ENCODE measurements around the gene SNAPC2. TPM values are rescaled to one million over a fixed set of nuclear protein-coding genes. Genes with fewer than 3 reads are reported as not detected.

Gene SNAPC2
- total and polyA plus RNA-seq, 2 donors (not counting 1 experiment from before 2014, with no cell fraction given): 19.9 to 21.7 TPM

- H3K79me2 ChIP-seq (ENCODE audit: control insufficient read depth, insufficient read depth, low read length): peaks cover 48% of the 10 kb centered on the region
- CTCF ChIA-PET: interaction anchor here (0.5 to 1.6 kb wide), 8 partner anchors 14 to 250 kb away, joined by 3 to 12 read pairs (median 4); partner anchors contain the start of genes SNAPC2 and TRAPPC5
Measured at GRCh38 chr19:7904074-7905020, 15.8 kb upstream of the SNAPC2 start.

More at GRCh38 chr19:7904074-7905020, 15.8 kb upstream of the SNAPC2 start:
- Mint-ChIP-seq H3K4me3 (peak overlapping the region; percentile 84), H3K9me3 (ENCODE audit: insufficient read depth) (no peaks in the 10 kb centered on the region), H3K27ac (peak overlapping the region; percentile 86), H3K27me3 (no peaks in the 10 kb centered on the region), H3K4me1 (peaks cover 29% of the 10 kb centered on the region)
- DNase-seq (peak; percentile 88), ATAC-seq (ENCODE audit: low read depth) (peak; percentile 59)
- peaks cover 0 to 13% of the 10 kb centered on the region in 2 experiments for H3K36me3 ChIP-seq (replicated peaks in 1 of 2; ENCODE audit: control extremely low read depth in 1 of 2, control insufficient read depth in 1 of 2, extremely low read depth in 1 of 2, insufficient read depth in 2 of 2, low read length in 1 of 2)
- H3K4me2 ChIP-seq (replicated peaks; ENCODE audit: low read depth, low read length, poor library complexity, severe bottlenecking): peak overlapping the region; percentile 89
- intact Hi-C loops (cut with micrococcal nuclease): no loop called here
- H2AFZ ChIP-seq (ENCODE audit: insufficient read depth, low read depth, low read length, poor library complexity, severe bottlenecking): peak overlapping the region; percentile 66
- H4K20me1 ChIP-seq (ENCODE audit: control insufficient read depth, insufficient read depth, low read length, poor library complexity, severe bottlenecking): peaks cover 52% of the 10 kb centered on the region
- peak overlapping the region; percentile 86 for H3K9ac ChIP-seq (ENCODE audit: low read length)
- H3K27ac ChIP-seq (ENCODE audit: low read length in 2 of 2): peak overlapping the region; percentile 59 to 82
- POLR2A ChIA-PET: interaction anchor here (0.5 to 1.3 kb wide), 4 partner anchors 12 to 202 kb away, joined by 4 to 15 read pairs (median 6); partner anchors contain the start of genes SNAPC2 and TIMM44
- H3K27me3 ChIP-seq (replicated peaks in 1 of 4; ENCODE audit: control extremely low read depth in 1 of 4, control insufficient read depth in 3 of 4, insufficient read depth in 4 of 4, low read length in 3 of 4): no peaks in the 10 kb centered on the region
- peak overlapping the region in 4 of 5 experiments; percentile 70 to 79 (median 75) for H3K4me3 ChIP-seq (ENCODE audit: control extremely low read depth in 1 of 5, extremely low read depth in 1 of 5, insufficient read depth in 1 of 5, low read depth in 2 of 5, low read length in 4 of 5)
- no peak for TF ChIP-seq EZH2 (IDR thresholded peaks at IDR 0.05; ENCODE audit: borderline replicate concordance, insufficient read depth, low read depth, low read length, poor library complexity, severe bottlenecking)
- TF ChIP-seq CTCF (IDR thresholded peaks at IDR 0.05): no peak
- WGBS (ENCODE audit: insufficient coverage): 14% methylated on average over 51 of the region's 68 CpGs
- peaks cover 20 to 21% of the 10 kb centered on the region in 2 donors for H3K4me1 ChIP-seq (ENCODE audit: control insufficient read depth in 2 of 2, insufficient read depth in 2 of 2, low read length in 2 of 2)
- peaks cover 0 to 7% (median 0%) of the 10 kb centered on the region in 3 donors for H3K9me3 ChIP-seq (ENCODE audit: control extremely low read depth in 1 of 3, control insufficient read depth in 2 of 3, insufficient read depth in 1 of 3, low read length in 2 of 3)
